ENCODE data around the gene CALHM6.

CALHM6 gene

DNA sequence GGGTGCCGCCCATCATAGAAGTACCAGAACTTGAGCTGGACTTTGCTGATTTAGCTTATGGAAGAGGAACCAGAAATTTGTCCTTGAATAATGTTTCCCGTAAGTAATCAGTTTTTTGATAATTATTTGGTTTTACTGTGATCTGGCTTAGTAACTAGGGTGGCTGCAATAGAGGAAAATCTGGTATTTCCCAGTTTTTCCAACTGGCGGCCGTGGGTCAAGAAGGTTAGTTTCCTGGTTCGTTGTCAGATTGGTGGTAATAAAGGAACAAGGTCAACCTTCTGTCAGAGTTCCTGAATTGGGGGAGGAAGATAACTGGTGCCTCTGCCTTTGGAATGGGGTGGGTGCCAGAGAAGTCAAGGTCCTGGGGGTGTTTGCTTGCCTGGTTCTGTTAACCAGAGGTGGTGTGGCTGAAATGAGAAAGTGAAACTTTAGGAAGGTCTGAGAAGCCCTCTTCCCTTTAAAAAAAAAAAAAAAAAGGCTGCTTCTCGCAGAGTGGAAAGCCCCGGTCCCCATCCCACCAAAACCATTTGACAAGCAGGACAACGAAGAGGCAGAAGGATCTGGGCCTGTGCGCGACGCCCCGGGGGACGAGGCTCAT, at the start of gene CALHM6:
CALHM6 (plus strand) TSS at position 45 of the 601 bp plus-strand sequence; CDS start at position 600, 555 bp downstream.
- Histone ChIP-seq H3K4me3 (ENCODE audit: low read length) (no peak within 1 kb of the TSS), H3K9ac (ENCODE audit: low read length) (no peak within 1 kb of the TSS), H3K36me3 (ENCODE audit: control insufficient read depth, insufficient read depth, low read length) (no peaks in the 10 kb centered on the region), H3K27me3 (ENCODE audit: control insufficient read depth, insufficient read depth, low read length) (peaks cover 3% of the 10 kb centered on the region), H3K4me1 (ENCODE audit: control insufficient read depth, insufficient read depth, low read length) (peaks cover 5% of the 10 kb centered on the region), H3K9me3 (ENCODE audit: control insufficient read depth, low read length) (no peaks in the 10 kb centered on the region)

DNA sequence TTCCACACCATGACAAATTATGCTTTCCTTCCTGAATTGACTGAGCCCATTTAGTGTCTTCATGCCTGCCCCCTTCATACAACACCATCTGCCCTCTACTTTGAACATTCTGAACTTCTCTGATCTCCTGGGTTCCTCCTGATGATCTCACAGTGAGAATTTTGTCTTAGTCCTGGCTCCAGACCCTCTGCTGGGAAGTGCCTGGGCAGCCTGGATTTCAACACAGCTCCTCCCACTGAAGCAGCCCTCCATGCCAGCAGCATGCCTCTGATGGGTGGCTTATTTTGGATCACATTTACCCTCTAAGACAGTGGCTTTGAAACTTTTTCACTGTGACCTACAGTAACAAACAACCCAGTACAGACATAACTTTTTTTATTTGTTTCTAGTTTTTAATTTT, 48.9 kb upstream of the CALHM6 start:
- H3K4me3 ChIP-seq (ENCODE audit: low read length) = no peak overlapping the region
- no peaks in the 10 kb centered on the region for H3K9me3 ChIP-seq (ENCODE audit: control insufficient read depth, low read length)
- no peak overlapping the region for H3K9ac ChIP-seq (ENCODE audit: low read length)
- no peaks in the 10 kb centered on the region for H3K36me3 ChIP-seq (ENCODE audit: control insufficient read depth, insufficient read depth, low read length)
- H3K4me1 ChIP-seq (ENCODE audit: control insufficient read depth, insufficient read depth, low read length) = peaks cover 8% of the 10 kb centered on the region
- H3K27me3 ChIP-seq (ENCODE audit: control insufficient read depth, insufficient read depth, low read length) = no peaks in the 10 kb centered on the region

DNA sequence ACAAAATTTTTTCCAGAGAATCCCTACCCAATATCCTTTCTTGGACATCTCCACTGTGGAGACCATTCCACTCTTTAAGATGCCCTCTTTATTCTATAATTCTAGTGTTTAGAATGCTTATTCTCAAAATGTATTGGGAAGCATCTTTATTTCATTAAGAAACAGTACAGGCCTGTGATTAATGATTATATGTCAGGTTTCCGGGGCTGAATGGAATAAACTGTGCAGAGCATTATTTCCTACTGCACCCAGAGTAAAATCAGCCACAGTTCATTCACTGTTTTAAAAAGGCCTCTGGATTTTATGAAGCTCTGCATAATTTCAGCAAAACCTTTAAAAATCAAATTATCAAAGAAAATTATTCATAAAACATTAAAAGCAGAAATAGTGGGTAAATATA, 47.8 kb upstream of the CALHM6 start:
- H3K9ac ChIP-seq (ENCODE audit: low read length) = no peak overlapping the region
- H3K9me3 ChIP-seq (ENCODE audit: control insufficient read depth, low read length) = no peaks in the 10 kb centered on the region
- H3K4me3 ChIP-seq (ENCODE audit: low read length) = no peak overlapping the region
- no peaks in the 10 kb centered on the region for H3K27me3 ChIP-seq (ENCODE audit: control insufficient read depth, insufficient read depth, low read length)
- H3K4me1 ChIP-seq (ENCODE audit: control insufficient read depth, insufficient read depth, low read length) = peaks cover 8% of the 10 kb centered on the region
- no peaks in the 10 kb centered on the region for H3K36me3 ChIP-seq (ENCODE audit: control insufficient read depth, insufficient read depth, low read length)

DNA sequence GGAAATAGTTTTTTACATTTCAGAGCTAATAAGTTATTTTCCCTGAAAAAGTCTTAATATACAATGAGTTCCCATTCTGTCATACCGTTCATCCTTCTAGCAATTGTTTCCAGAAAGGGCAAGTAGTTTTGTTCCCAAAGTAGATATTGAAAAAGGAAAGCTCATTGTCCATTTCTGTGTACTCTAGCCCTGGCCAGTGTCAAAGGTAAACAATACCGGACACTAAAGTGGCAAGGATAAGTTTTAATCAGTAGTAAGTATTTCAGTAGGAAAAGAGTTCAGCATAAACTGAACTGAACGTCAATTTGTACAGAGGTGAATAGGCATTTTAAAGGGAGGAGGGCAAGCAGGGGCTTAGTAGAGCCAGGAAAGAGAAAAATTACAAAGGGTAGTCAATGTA, 43.5 kb upstream of the CALHM6 start:
- no peak overlapping the region for H3K4me3 ChIP-seq (ENCODE audit: low read length)
- H3K36me3 ChIP-seq (ENCODE audit: control insufficient read depth, insufficient read depth, low read length) = no peaks in the 10 kb centered on the region
- H3K9me3 ChIP-seq (ENCODE audit: control insufficient read depth, low read length) = no peaks in the 10 kb centered on the region
- peaks cover 8% of the 10 kb centered on the region for H3K4me1 ChIP-seq (ENCODE audit: control insufficient read depth, insufficient read depth, low read length)
- no peaks in the 10 kb centered on the region for H3K27me3 ChIP-seq (ENCODE audit: control insufficient read depth, insufficient read depth, low read length)
- H3K9ac ChIP-seq (ENCODE audit: low read length) = no peak overlapping the region

DNA sequence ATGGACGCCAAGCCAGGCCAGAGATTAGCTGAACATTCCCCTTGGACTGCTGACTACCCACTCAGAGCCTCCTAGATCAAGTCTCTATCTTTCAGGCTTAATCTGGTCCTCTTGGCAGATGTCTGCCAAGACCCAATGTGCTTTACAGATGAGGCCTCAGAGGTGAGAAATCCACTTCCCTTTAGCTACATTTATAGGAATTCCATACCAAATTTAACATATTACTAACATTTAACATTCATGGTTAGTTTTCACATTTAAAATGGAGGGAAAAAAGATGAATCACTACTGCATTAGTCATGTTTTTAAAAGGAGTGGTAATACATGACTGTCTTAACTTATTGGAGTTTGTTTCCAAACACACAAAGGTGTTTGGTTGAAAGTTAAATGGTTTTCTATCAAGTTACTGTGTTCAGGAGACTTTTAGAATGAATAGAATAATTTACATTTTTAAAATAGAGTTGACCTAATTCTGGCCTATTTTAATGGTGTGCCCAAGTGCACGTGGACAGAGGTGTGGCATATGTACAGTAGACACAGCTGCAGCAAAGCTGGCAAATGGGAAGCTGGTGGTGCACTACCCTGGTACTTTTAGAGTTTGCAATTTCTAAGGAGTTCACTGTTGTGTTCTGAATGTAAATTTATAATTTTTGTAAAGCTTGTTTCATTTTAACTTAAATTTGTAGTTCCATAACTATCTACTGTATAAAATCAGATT, 41.9 kb upstream of the CALHM6 start:
- H3K27me3 ChIP-seq (ENCODE audit: control insufficient read depth, insufficient read depth, low read length) = no peaks in the 10 kb centered on the region
- H3K9ac ChIP-seq (ENCODE audit: low read length) = no peak overlapping the region
- no peaks in the 10 kb centered on the region for H3K9me3 ChIP-seq (ENCODE audit: control insufficient read depth, low read length)
- H3K36me3 ChIP-seq (ENCODE audit: control insufficient read depth, insufficient read depth, low read length) = no peaks in the 10 kb centered on the region
- H3K4me1 ChIP-seq (ENCODE audit: control insufficient read depth, insufficient read depth, low read length) = peaks cover 8% of the 10 kb centered on the region
- no peak overlapping the region for H3K4me3 ChIP-seq (ENCODE audit: low read length)

DNA sequence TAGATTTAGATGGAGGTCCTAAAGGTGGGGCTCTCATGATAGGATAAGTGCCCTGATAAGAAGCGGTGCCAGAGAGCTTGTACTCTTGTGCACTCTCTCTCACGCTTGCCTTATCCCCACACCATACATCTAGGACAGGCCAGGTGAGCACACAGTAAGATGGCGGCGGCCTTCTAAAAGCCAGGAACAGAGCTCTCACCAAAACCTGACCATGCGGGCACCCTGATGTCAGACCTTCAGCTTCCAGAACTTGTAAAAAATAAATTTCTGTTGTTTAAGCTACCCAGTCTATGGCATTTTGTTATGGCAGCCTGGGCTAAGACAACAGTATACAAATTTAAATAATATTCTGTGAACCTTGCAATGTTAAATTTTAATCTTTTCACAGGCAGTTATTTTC, 40.8 kb upstream of the CALHM6 start:
- no peak overlapping the region for H3K4me3 ChIP-seq (ENCODE audit: low read length)
- peaks cover 8% of the 10 kb centered on the region for H3K4me1 ChIP-seq (ENCODE audit: control insufficient read depth, insufficient read depth, low read length)
- no peaks in the 10 kb centered on the region for H3K36me3 ChIP-seq (ENCODE audit: control insufficient read depth, insufficient read depth, low read length)
- H3K9me3 ChIP-seq (ENCODE audit: control insufficient read depth, low read length) = no peaks in the 10 kb centered on the region
- H3K27me3 ChIP-seq (ENCODE audit: control insufficient read depth, insufficient read depth, low read length) = no peaks in the 10 kb centered on the region
- H3K9ac ChIP-seq (ENCODE audit: low read length) = no peak overlapping the region

DNA sequence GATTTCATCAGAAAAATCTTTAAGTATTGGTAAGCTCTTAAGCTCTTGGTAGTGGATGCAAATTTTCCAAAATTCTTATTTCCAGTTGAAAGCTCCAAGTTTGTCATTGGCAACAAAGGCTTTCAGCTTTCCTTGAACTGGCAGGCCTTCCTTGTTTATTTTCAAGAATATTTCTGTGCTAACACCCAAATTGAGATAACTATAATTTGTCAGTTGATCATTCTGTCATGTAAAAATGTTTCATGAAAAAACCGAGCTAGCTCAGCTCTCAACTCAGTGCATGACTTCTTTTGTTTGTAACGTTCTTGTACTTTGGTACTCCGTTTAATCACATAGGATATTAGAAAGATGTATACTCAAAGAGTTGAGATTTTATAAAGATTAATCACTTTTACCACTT, 38.9 kb upstream of the CALHM6 start:
- Histone ChIP-seq H3K4me3 (ENCODE audit: low read length) (no peak overlapping the region), H3K4me1 (ENCODE audit: control insufficient read depth, insufficient read depth, low read length) (peaks cover 8% of the 10 kb centered on the region), H3K9me3 (ENCODE audit: control insufficient read depth, low read length) (no peaks in the 10 kb centered on the region), H3K27me3 (ENCODE audit: control insufficient read depth, insufficient read depth, low read length) (no peaks in the 10 kb centered on the region), H3K9ac (ENCODE audit: low read length) (no peak overlapping the region), H3K36me3 (ENCODE audit: control insufficient read depth, insufficient read depth, low read length) (no peaks in the 10 kb centered on the region)

DNA sequence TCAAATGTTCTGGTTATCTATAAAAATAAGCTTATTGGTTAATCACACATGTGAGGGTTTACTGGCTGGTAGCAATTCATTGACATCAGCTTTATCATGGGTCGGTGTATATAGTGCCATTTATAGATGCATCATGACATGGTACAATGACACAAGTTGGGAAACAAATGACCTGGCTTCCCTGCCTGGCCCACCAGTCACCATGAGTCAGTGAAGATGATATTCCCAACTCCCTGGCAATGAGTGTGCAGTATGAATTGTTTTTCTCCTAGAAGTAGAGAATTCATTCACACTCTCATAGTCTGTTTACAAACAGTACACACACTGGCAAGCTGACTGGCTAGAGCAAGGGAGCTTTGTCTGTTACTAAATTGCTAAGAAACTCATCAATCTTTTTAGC, 37.2 kb upstream of the CALHM6 start:
- Histone ChIP-seq H3K4me1 (ENCODE audit: control insufficient read depth, insufficient read depth, low read length) (peaks cover 8% of the 10 kb centered on the region), H3K27me3 (ENCODE audit: control insufficient read depth, insufficient read depth, low read length) (no peaks in the 10 kb centered on the region), H3K9ac (ENCODE audit: low read length) (no peak overlapping the region)

DNA sequence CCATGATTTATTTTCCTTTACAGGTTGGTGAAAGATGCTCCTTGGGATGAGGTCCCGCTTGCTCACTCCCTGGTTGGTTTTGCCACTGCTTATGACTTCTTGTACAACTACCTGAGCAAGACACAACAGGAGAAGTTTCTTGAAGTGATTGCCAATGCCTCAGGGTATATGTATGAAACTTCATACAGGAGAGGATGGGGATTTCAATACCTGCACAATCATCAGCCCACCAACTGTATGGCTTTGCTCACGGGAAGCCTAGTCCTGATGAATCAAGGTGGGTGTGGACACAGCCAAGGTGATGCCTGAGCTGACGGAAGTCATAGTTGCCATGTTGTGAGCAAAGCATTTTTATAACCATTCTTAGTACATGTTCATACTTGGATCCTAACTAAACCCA, 34.6 kb upstream of the CALHM6 start:
- no peaks in the 10 kb centered on the region for H3K36me3 ChIP-seq (ENCODE audit: control insufficient read depth, insufficient read depth, low read length)
- H3K9me3 ChIP-seq (ENCODE audit: control insufficient read depth, low read length) = no peaks in the 10 kb centered on the region
- H3K27me3 ChIP-seq (ENCODE audit: control insufficient read depth, insufficient read depth, low read length) = no peaks in the 10 kb centered on the region
- H3K4me1 ChIP-seq (ENCODE audit: control insufficient read depth, insufficient read depth, low read length) = peaks cover 7% of the 10 kb centered on the region
- H3K4me3 ChIP-seq (ENCODE audit: low read length) = no peak overlapping the region
- no peak overlapping the region for H3K9ac ChIP-seq (ENCODE audit: low read length)

More for the DNA sequence above, 37.2 kb upstream of the CALHM6 start:
- H3K4me3 ChIP-seq (ENCODE audit: low read length) = no peak overlapping the region
- H3K9me3 ChIP-seq (ENCODE audit: control insufficient read depth, low read length) = no peaks in the 10 kb centered on the region
- H3K36me3 ChIP-seq (ENCODE audit: control insufficient read depth, insufficient read depth, low read length) = no peaks in the 10 kb centered on the region

DNA sequence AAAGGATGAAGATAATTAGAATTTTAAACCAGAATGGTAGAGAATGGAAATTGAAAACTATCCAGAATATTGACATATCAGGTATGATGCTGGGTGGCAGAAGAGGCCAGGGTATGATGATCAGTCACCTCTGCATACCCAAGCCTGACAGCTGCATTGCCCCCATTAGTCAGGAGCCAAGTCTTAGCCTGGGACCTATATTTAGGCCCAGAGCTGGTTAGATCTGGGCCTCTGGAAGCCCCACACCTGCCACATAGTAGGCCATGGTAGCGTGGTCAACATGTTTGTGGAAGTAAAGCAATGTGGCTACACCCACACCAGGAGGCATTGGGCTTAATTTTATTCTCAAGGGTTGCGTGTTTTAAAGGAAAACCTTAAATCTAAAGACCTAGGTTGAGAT, 32.1 kb upstream of the CALHM6 start:
- H3K27me3 ChIP-seq (ENCODE audit: control insufficient read depth, insufficient read depth, low read length) = no peaks in the 10 kb centered on the region
- H3K36me3 ChIP-seq (ENCODE audit: control insufficient read depth, insufficient read depth, low read length) = no peaks in the 10 kb centered on the region
- no peak overlapping the region for H3K4me3 ChIP-seq (ENCODE audit: low read length)
- no peaks in the 10 kb centered on the region for H3K9me3 ChIP-seq (ENCODE audit: control insufficient read depth, low read length)
- no peak overlapping the region for H3K9ac ChIP-seq (ENCODE audit: low read length)
- no peaks in the 10 kb centered on the region for H3K4me1 ChIP-seq (ENCODE audit: control insufficient read depth, insufficient read depth, low read length)

DNA sequence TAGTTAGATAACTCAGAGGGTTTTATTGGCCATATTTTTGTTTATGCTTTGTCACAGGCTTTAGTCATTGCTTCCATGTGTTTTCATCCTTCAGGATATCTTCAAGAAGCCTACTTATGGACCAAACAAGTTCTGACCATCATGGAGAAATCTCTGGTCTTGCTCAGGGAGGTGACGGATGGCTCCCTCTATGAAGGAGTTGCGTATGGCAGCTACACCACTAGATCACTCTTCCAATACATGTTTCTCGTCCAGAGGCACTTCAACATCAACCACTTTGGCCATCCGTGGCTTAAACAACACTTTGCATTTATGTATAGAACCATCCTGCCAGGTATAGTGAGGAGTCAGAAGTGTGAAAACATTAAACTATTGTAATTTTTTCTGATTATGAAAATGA, 30.3 kb upstream of the CALHM6 start:
- no peaks in the 10 kb centered on the region for H3K36me3 ChIP-seq (ENCODE audit: control insufficient read depth, insufficient read depth, low read length)
- H3K4me1 ChIP-seq (ENCODE audit: control insufficient read depth, insufficient read depth, low read length) = no peaks in the 10 kb centered on the region
- H3K9ac ChIP-seq (ENCODE audit: low read length) = no peak overlapping the region
- no peaks in the 10 kb centered on the region for H3K9me3 ChIP-seq (ENCODE audit: control insufficient read depth, low read length)
- no peaks in the 10 kb centered on the region for H3K27me3 ChIP-seq (ENCODE audit: control insufficient read depth, insufficient read depth, low read length)
- no peak overlapping the region for H3K4me3 ChIP-seq (ENCODE audit: low read length)

DNA sequence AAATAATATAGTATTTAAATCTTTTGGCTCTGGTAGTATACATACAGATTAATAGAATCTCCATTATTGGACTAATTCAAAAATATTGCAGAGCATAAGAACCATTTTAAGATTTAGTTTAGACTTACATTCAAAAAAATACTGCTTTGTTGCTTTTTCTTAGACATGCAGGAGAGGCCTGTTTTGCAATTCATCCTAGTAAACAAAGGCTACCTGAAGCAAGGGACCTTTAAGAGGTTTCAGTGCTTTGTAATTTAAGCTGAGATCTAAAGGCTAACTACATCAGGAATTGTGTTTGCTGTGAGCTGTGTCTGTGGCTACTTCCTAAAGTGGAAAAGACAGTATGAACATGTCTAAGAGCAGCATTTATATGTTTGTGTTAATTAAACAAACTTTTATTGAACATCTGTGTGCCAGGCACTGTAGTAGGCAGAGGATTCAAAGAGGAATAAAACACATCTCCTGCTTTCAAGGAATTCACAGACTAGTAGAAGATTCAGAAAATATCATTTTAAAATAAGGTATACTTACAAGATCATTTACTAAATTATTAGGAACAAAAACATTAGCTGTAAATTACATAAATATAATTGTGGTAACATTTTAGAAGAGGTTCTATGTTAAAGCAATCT, 29.1 kb upstream of the CALHM6 start:
- H3K27me3 ChIP-seq (ENCODE audit: control insufficient read depth, insufficient read depth, low read length) = no peaks in the 10 kb centered on the region
- H3K9me3 ChIP-seq (ENCODE audit: control insufficient read depth, low read length) = no peaks in the 10 kb centered on the region
- no peak overlapping the region for H3K4me3 ChIP-seq (ENCODE audit: low read length)
- no peaks in the 10 kb centered on the region for H3K4me1 ChIP-seq (ENCODE audit: control insufficient read depth, insufficient read depth, low read length)
- H3K36me3 ChIP-seq (ENCODE audit: control insufficient read depth, insufficient read depth, low read length) = no peaks in the 10 kb centered on the region
- no peak overlapping the region for H3K9ac ChIP-seq (ENCODE audit: low read length)

Measured in mucosa of stomach (tissue), 1 donor.